SK-N-SH treated with all-trans-retinoic acid at 6 μM for 48 hours (cell line): ENCODE data around the gene NCS1.
A peak's percentile ranks its signal among the peaks of the same experiment; 100 is the strongest.

Experiments used
- ATAC-seq: fragments of 200-7000 bp; cut with Tn5 transposase; 3 replicates; pipeline ENCODE4 v1.9.1; 2020; ENCODE audit warnings: mild to moderate bottlenecking, moderate library complexity
- ARNTL ChIP-seq: fragments of 450-650 bp; formaldehyde crosslinking; IDR thresholded peaks from 2 replicates; pipeline ENCODE4 v1.5.0; 2020; ENCODE audit warnings: low read depth, mild to moderate bottlenecking, moderate library complexity, borderline replicate concordance
- BACH2 ChIP-seq: fragments of 250-450 bp; sonication (Bioruptor Pico); IDR thresholded peaks from 2 replicates; pipeline ENCODE4 v1.9.0; 2021; ENCODE audit warnings: mild to moderate bottlenecking, borderline replicate concordance
- CREB5 ChIP-seq: fragments of 250-450 bp; sonication (Bioruptor Pico); IDR thresholded peaks from 2 replicates; pipeline ENCODE4 v1.5.1; 2020; ENCODE audit warnings: low read depth, mild to moderate bottlenecking, moderate library complexity
- CSDC2 ChIP-seq: fragments of 250-450 bp; sonication (Bioruptor Pico); IDR thresholded peaks from 2 replicates; pipeline ENCODE4 v1.5.0; 2020; ENCODE audit warnings: mild to moderate bottlenecking, moderate library complexity
- CSRNP3 ChIP-seq: fragments of 250-450 bp; sonication (Bioruptor Pico); IDR thresholded peaks from 2 replicates; pipeline ENCODE4 v1.5.1; 2021; ENCODE audit warnings: mild to moderate bottlenecking, moderate library complexity
- ESRRG ChIP-seq: fragments of 250-450 bp; sonication (Bioruptor Pico); IDR thresholded peaks from 2 replicates; pipeline ENCODE4 v1.6.1; 2021; ENCODE audit warnings: mild to moderate bottlenecking
- GLIS3 ChIP-seq: fragments of 250-450 bp; sonication (Bioruptor Pico); IDR thresholded peaks from 2 replicates; pipeline ENCODE4 v1.5.0; 2020; ENCODE audit warnings: mild to moderate bottlenecking, moderate library complexity
- ISL1 ChIP-seq: fragments of 250-450 bp; sonication (Bioruptor Pico); IDR thresholded peaks from 2 replicates; pipeline ENCODE4 v2.1.2; 2022; ENCODE audit warnings: mild to moderate bottlenecking, moderate library complexity
- OSR1 ChIP-seq: fragments of 250-450 bp; sonication (Bioruptor Pico); IDR thresholded peaks from 2 replicates; pipeline ENCODE4 v1.8.0; 2022; ENCODE audit warnings: moderate library complexity, mild to moderate bottlenecking, inconsistent platforms
- PATZ1 ChIP-seq: fragments of 250-450 bp; sonication (Bioruptor Pico); IDR thresholded peaks from 2 replicates; pipeline ENCODE4 v1.8.0; 2020; ENCODE audit warnings: mild to moderate bottlenecking, moderate library complexity, borderline replicate concordance
- POU6F1 ChIP-seq: fragments of 250-450 bp; sonication (Bioruptor Pico); IDR thresholded peaks from 2 replicates; pipeline ENCODE4 v1.8.0; 2021; ENCODE audit warnings: low read depth, mild to moderate bottlenecking, moderate library complexity, borderline replicate concordance
- PPARA ChIP-seq: fragments of 250-450 bp; sonication (Bioruptor Pico); IDR thresholded peaks from 2 replicates; pipeline ENCODE4 v1.5.0; 2020; ENCODE audit warnings: mild to moderate bottlenecking, borderline replicate concordance
- RARB ChIP-seq: fragments of 250-450 bp; sonication (Bioruptor Pico); IDR thresholded peaks from 2 replicates; pipeline ENCODE4 v1.8.0; 2021; ENCODE audit warnings: mild to moderate bottlenecking, moderate library complexity
- SNAI2 ChIP-seq: fragments of 250-450 bp; sonication (Bioruptor Pico); IDR thresholded peaks from 2 replicates; pipeline ENCODE4 v1.5.0; 2020; ENCODE audit warnings: mild to moderate bottlenecking, moderate library complexity
- TCF4 ChIP-seq: fragments of 250-450 bp; sonication (Bioruptor Pico); IDR thresholded peaks from 2 replicates; pipeline ENCODE4 v1.8.0; 2021; ENCODE audit warnings: mild to moderate bottlenecking, moderate library complexity, borderline replicate concordance
- TOX ChIP-seq: fragments of 250-450 bp; sonication (Bioruptor Pico); IDR thresholded peaks from 2 replicates; pipeline ENCODE4 v1.8.0; 2021; ENCODE audit warnings: mild to moderate bottlenecking, moderate library complexity, borderline replicate concordance
- TSHZ2 ChIP-seq: fragments of 250-450 bp; sonication (Bioruptor Pico); IDR thresholded peaks from 2 replicates; pipeline ENCODE4 v1.5.0; 2020; ENCODE audit warnings: mild to moderate bottlenecking, moderate library complexity
- ZFP3 ChIP-seq: fragments of 250-450 bp; sonication (Bioruptor Pico); IDR thresholded peaks from 2 replicates; pipeline ENCODE4 v1.5.0; 2020; ENCODE audit warnings: mild to moderate bottlenecking, moderate library complexity
- ZFP30 ChIP-seq: fragments of 450-650 bp; formaldehyde crosslinking; IDR thresholded peaks from 2 replicates; pipeline ENCODE4 v1.5.0; 2022; ENCODE audit warnings: mild to moderate bottlenecking, moderate library complexity
- ZNF565 ChIP-seq: fragments of 450-650 bp; formaldehyde crosslinking; conservative IDR thresholded peaks from 2 replicates; pipeline ENCODE4 v1.5.0; 2020; ENCODE audit warnings: low read depth, mild to moderate bottlenecking, moderate library complexity
- ZNF70 ChIP-seq: fragments of 450-650 bp; formaldehyde crosslinking; IDR thresholded peaks from 2 replicates; pipeline ENCODE4 v1.5.0; 2020; ENCODE audit warnings: mild to moderate bottlenecking, moderate library complexity
- ZNF8 ChIP-seq: fragments of 450-650 bp; formaldehyde crosslinking; IDR thresholded peaks from 2 replicates; pipeline ENCODE4 v1.5.0; 2020; ENCODE audit warnings: mild to moderate bottlenecking, moderate library complexity

Gene NCS1

GRCh38 chr9:130213911-130214761 lies 41.9 kb downstream of the NCS1 start:
- TF ChIP-seq RARB, result no peak
- no peak for TF ChIP-seq TCF4 (CRISPR knock-in tag)
- TF ChIP-seq ZNF8 (CRISPR knock-in tag), result no peak
- no peak for TF ChIP-seq PPARA
- TF ChIP-seq SNAI2 (CRISPR knock-in tag), result no peak
- TF ChIP-seq TSHZ2 (CRISPR knock-in tag), result no peak
- TF ChIP-seq ZNF565, result no peak
- TF ChIP-seq ISL1 (CRISPR knock-in tag), result no peak
- TF ChIP-seq CSDC2 (CRISPR knock-in tag), result no peak
- no peak for TF ChIP-seq CSRNP3
- no peak for TF ChIP-seq POU6F1 (CRISPR knock-in tag)
- no peak for TF ChIP-seq TOX (CRISPR knock-in tag)
- no peak for TF ChIP-seq ESRRG
- no peak for TF ChIP-seq ZNF70 (CRISPR knock-in tag)
- no peak for TF ChIP-seq ZFP30
- no peak for TF ChIP-seq PATZ1
- no peak for TF ChIP-seq BACH2
- TF ChIP-seq CREB5 (CRISPR knock-in tag), result no peak
- ATAC-seq, result peak; percentile 34; the same call in 2 of the 3 replicates

GRCh38 chr9:130214776-130215340 lies 42.7 kb downstream of the NCS1 start:
- ATAC-seq, result peak; percentile 48
- TF ChIP-seq POU6F1 (CRISPR knock-in tag), result no peak
- TF ChIP-seq CSRNP3, result no peak
- TF ChIP-seq ZFP3 (CRISPR knock-in tag), result no peak
- no peak for TF ChIP-seq PATZ1
- TF ChIP-seq SNAI2 (CRISPR knock-in tag), result no peak
- TF ChIP-seq OSR1 (CRISPR knock-in tag), result no peak
- no peak for TF ChIP-seq TCF4 (CRISPR knock-in tag)
- no peak for TF ChIP-seq PPARA
- no peak for TF ChIP-seq BACH2
- no peak for TF ChIP-seq ESRRG
- TF ChIP-seq ISL1 (CRISPR knock-in tag), result no peak
- no peak for TF ChIP-seq RARB
- no peak for TF ChIP-seq GLIS3 (CRISPR knock-in tag)
- TF ChIP-seq CREB5 (CRISPR knock-in tag), result no peak
- TF ChIP-seq ZNF70 (CRISPR knock-in tag), result no peak
- no peak for TF ChIP-seq ARNTL (CRISPR knock-in tag)
